Fibroblast of upper back skin (primary cell): ENCODE results near the gene SDE2.
A peak's percentile ranks its signal among the peaks of the same experiment; 100 is the strongest.
"Not testable (repeated sequence)": the region's sequence is repeated elsewhere in the genome, so short reads cannot be mapped to it uniquely, and the experiment has no call there.

Experiments
- DNase-seq: peaks from one replicate; pipeline ENCODE4 v3.0.0-alpha.2; 2013

The SDE2 gene

GRCh38 chr1:225941187-225941941, 57.8 kb downstream of the SDE2 start, which contains the start of gene LEFTY2:
LEFTY2 (minus strand) TSS chr1:225941220; CDS start chr1:225941140, 80 bp downstream.
- DNase-seq, result no peak

DNA sequence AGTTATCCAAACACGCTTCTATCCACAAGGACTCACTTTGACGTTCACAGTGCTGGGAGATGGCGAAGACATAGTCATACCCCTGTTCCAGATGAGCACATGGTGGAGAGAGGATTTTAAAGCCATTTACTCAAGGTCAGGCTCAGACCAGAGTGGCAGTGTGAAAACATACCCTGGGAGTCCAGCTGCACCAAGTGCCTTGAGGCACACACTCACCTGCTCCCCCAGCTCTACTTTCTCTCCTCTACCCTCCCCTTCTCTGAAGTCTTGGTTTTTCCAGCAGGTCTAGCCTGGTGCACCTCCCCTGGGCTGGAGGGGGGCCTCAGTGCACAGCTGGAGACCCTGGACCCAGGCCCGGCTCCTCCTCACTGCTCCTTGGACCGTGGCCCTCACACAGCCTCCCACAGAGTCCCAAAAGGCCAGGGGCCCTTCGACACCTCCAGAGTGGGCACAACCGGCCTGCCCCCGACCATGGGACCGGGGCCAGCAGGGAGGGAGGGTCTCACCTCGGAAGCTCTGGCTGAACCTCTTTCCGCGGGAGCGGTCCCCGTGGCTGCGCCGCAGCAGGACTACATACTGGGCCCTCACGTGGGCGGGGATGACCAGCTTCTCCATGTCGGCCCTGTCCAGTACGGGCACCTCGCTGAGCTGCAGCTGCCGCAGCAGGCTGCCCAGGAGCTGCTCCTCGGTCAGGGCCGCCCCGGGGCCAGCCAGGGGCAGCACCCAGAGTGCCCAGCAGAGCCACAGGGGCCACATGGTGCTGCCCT, 58.6 kb downstream of the SDE2 start:
- DNase-seq, result no peak

DNA sequence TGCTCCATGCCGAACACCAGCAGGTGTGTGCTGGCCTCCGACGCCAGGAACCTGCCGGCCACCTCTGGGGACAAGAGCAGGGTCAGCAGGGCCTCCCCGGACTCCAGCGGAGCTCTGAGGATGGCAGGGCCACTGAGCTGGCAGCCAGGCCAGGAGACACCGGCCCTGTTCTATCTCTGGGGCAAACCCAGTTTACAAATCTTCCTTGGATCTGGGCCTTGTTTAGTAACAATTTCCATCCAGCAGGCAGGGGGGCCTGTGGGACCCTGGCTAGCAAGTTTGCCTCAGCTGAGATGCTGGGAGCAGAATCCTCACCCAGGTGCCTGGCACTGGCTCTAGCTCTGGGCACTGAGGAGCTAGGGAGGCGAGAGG, 59.2 kb downstream of the SDE2 start:
- not testable (repeated sequence) for DNase-seq

- not testable (repeated sequence) for DNase-seq
These were observed 59.8 kb downstream of the SDE2 start for GRCh38 chr1:225939097-225939938.

DNA sequence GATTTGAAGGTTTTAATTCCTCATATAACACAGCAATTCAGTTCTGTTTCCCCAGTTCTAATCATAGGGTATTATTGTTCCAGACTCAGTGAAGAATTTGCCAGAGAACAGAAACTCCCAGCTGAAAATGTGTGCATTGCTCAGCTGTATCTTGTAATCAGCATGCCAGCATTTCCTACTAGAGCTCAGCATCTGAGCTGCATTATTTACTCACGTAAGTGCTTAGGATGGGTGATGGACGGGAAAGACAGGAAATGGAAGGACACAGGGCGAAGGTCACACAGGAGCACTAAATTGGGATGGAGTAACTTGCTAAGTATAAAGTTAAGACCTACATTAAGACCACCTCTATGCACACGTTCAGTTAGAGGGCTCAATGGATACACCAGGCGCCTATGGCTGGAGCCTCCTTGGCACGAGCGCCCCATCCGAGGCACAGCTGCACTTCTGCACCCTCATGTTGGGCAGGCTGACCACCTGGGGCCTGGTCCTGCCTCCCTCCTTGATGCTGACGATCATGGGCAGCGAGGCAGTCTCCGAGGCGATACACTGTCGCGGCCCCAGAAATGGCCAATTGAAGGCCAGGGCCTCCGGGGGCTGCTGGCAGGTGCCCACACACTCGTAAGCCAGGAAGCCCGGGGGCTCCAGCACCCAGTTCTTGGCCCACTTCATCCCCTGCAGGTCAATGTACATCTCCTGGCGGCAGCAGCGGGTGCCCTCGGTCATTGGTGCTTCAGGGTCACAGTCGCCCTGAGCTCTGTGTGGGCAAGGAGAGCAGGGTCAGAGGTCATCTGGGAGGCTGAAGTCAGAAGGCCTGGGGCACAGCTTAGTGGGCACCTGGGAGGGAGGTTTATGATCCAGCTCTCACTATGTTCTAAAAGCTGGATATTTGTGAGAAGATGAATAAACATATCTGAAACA, 61.8 kb downstream of the SDE2 start:
- DNase-seq, result no peak

GRCh38 chr1:225936523-225936922, 62.6 kb downstream of the SDE2 start:
- no peak for DNase-seq

- DNase-seq, result not testable (repeated sequence)
These were observed 63.1 kb downstream of the SDE2 start for GRCh38 chr1:225936086-225936485.

GRCh38 chr1:225934711-225935110, 64.4 kb downstream of the SDE2 start:
- DNase-seq, result no peak

GRCh38 chr1:225933072-225933471, 66.1 kb downstream of the SDE2 start:
- DNase-seq, result peak; percentile 57
